Stimulated activated CD8-positive, alpha-beta memory T cell treated with anti-CD3 and anti-CD28 coated beads, Interleukin-7, amount 100 ng/mL, for 4 hours (primary cell): ENCODE measurements around the gene TNFRSF12A.

Experiments
- DNase-seq, 2 donors: peaks; one replicate each; pipeline ENCODE4 v3.0.0-alpha.2; 2020; ENCODE audit warnings: low read depth in 2 of 2

The TNFRSF12A gene

GRCh38 chr16:3020247-3020603 is at the start of gene TNFRSF12A:
TSS of gene TNFRSF12A (plus strand) at chr16:3020368. CDS start at chr16:3020398, 30 bp downstream.
- peak; percentile 22 to 70 for DNase-seq

- DNase-seq: no peak
Measured at GRCh38 chr16:2970563-2970962, 49.6 kb upstream of the TNFRSF12A start.

- no peak for DNase-seq
Measured at GRCh38 chr16:2971134-2971984, 48.8 kb upstream of the TNFRSF12A start.

GRCh38 chr16:2971985-2972784 is 48.0 kb upstream of the TNFRSF12A start:
- no peak for DNase-seq

DNA sequence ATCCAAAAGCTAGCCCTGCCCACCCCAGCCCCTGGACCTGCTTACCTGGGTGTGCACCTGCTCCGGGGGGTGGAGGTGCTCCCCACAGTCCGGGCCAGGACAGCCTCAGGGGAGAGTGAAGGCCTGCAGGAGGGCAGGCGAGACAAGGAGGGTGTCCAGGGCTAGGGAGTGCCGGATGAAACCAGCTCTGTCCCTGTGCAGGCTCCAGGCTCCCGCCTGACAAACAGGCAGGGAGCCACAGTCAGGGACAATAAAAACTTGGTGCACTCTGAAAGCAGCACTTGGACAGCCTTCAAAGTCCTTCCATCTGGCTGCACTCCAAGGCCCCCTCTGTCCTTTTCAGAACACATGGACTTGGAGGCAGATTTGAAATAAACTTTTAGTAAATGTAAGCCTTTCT is 47.1 kb upstream of the TNFRSF12A start:
- no peak for DNase-seq

DNA sequence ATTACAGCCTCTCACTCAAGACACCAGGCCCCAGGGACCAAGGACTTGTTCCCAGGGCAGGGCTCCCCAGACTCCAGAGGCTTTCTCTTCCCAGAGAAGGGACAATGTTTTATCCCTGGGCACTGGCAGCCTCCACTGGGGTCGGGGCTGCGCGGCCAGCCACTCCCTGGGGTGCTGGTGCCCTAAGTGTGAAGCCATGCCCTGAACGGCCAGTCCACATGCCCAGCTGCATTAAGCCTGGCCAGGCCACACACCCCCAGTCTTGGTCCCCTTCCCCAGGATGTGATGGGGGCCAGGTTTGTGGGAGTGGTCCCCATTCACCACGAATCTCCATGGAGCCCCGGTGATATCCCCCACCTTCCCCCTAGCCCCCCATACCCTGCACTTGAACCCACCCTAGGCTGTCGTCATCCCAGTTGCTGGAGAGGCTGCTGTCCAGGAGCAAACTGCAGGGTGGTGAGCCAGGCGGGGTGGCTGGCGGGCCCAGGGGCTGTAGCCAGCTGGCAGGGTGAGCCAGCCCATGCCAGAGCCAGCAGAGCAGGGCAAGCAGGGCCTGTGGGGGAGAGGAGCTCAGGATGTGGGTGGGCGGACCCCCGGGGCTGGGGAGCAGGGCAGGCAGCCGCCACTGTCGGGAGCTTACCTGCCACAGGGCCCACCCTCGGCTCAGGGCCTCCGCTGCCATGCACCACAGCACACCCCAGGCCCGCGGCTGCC is 46.4 kb upstream of the TNFRSF12A start:
- DNase-seq: no peak

- no peak for DNase-seq
Measured at GRCh38 chr16:2974319-2975056, 45.7 kb upstream of the TNFRSF12A start.

- DNase-seq: no peak
Measured at GRCh38 chr16:2975161-2975795, 44.9 kb upstream of the TNFRSF12A start.

DNA sequence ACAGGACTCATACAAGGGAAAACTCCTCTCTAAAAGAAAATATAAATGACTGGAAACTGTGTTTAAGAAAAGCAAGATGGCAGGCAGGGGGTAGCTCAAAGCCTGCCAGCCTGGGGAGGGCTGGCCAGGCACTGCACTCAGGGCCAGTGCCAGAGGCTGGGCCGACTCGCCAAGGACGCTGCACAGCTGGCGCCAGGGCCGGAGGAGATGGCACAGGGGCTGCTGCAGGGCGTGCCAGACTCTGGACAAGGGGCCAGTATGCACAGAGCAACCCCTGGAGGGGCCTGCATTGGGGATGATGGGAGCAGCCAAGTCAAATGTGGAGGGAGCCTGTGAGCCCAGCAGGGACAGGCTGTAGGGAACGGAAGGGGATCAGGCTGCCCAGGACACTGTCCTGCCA is 44.0 kb upstream of the TNFRSF12A start:
- no peak for DNase-seq

DNA sequence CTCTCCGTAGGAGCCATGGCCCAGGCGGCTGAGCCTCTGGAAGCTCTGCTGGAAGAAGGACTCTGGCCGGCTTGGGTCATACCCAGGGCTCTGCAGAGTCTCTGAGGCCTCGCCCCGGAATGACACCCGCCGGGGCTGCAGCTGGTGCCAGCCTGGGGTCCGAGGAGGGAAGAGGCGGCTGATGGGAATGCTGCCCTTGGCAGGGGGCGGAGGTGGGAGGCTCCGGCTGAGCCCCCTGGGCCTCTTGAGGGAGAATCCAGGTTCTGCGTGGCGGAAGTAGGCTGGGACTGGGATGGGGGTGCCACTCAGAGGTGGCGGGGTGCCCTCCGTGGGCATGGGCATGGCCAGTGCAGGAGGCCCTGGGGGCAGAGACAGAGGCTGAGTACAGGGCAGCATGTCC is 43.5 kb upstream of the TNFRSF12A start:
- no peak for DNase-seq

DNA sequence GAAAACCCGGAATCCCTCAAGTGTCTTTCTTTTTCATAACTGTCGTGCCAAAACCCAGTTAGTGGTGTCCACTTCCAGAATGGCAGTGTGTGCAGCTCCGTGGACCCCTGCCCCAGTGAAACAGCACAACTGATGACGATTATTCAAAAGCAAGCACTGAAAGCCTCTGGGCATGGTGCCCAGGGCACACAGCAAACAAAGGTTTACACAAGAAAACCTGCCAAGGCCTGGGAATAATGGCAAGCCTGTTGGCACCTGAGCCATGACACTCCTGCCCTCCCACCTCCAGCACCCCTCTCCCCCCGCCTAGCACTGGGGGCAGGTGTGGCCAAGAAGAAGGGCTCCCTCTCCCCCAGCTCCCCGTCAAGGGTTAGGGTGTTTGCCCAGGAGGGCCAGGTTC is 42.7 kb upstream of the TNFRSF12A start:
- DNase-seq: no peak

GRCh38 chr16:2979669-2980226 is 40.4 kb upstream of the TNFRSF12A start:
- no peak for DNase-seq

- peak; percentile 82 to 92 for DNase-seq
Measured at GRCh38 chr16:2980227-2981176, 39.7 kb upstream of the TNFRSF12A start, which contains the start of gene PKMYT1. TSS of gene PKMYT1 (minus strand) at chr16:2980446. CDS start at chr16:2979657, 789 bp downstream.

- DNase-seq: no peak
Measured at GRCh38 chr16:2981177-2981898, 38.8 kb upstream of the TNFRSF12A start.

GRCh38 chr16:2981899-2982250 is 38.3 kb upstream of the TNFRSF12A start:
- no peak for DNase-seq

GRCh38 chr16:2982402-2982801 is 37.8 kb upstream of the TNFRSF12A start:
- DNase-seq: no peak

DNA sequence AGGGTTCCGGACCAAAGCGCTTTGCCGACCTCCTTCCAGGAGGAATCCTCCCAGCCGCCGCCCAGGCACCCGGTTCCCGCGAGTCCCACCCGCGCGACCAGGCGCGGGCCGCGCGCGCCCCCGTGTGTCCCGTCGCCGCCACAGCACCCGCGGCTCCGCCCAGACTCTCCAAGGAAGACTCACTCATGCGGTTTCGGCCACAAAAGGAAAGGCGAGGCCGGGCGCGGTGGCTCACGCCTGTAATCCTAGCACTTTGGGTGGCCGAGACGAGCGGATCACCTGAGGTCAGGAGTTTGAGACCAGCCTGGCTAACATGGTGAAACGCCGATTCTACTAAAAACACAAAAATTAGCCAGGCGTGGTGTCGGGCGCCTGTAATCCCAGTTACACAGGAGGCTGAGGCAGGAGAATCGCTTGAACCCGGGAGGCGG is 36.4 kb upstream of the TNFRSF12A start:
- DNase-seq: peak; percentile 31 to 59

- DNase-seq: no peak
Measured at GRCh38 chr16:2985462-2985861, 34.7 kb upstream of the TNFRSF12A start.

GRCh38 chr16:2985893-2986355 is 34.2 kb upstream of the TNFRSF12A start:
- DNase-seq: no peak
